Aorta (tissue), 5 donors: ENCODE data around the gene THEMIS. TPM values are rescaled to one million over a fixed set of nuclear protein-coding genes. Genes with fewer than 3 reads are reported as not detected.

Experiments used
- ATAC-seq: fragments of 200-7000 bp; cut with Tn5 transposase; one replicate; pipeline ENCODE4 v1.9.1; 2022; ENCODE audit warnings: moderate library complexity; ENCODE audit not compliant: low FRiP score
- DNase-seq, 2 donors: peaks; one replicate each; pipeline ENCODE4 v3.0.0-alpha.2; 2020
- H3K27ac ChIP-seq, 2 donors: one replicate each; pipeline ENCODE4 v1.5.1; 2013; ENCODE audit warnings: low read length in 2 of 2, mild to moderate bottlenecking in 2 of 2, moderate library complexity in 2 of 2, control low read depth in 1 of 2, inconsistent platforms in 1 of 2, low read depth in 1 of 2
- H3K27me3 ChIP-seq, 2 donors: one replicate each; pipeline ENCODE4 v1.6.1; 2013; ENCODE audit warnings: control low read depth in 1 of 2, low read length in 1 of 2, mild to moderate bottlenecking in 1 of 2, moderate library complexity in 1 of 2; ENCODE audit not compliant: insufficient read depth in 2 of 2, control insufficient read depth in 1 of 2
- H3K36me3 ChIP-seq, 2 donors: one replicate each; pipeline ENCODE4 v1.6.1; 2013; ENCODE audit warnings: control low read depth in 1 of 2, low read length in 1 of 2, mild to moderate bottlenecking in 1 of 2; ENCODE audit not compliant: insufficient read depth in 2 of 2, control insufficient read depth in 1 of 2
- H3K4me1 ChIP-seq, 2 donors: one replicate each; pipeline ENCODE4 v1.6.1; 2013; ENCODE audit warnings: low read length in 2 of 2, control low read depth in 1 of 2, mild to moderate bottlenecking in 1 of 2, moderate library complexity in 1 of 2; ENCODE audit not compliant: insufficient read depth in 2 of 2, control insufficient read depth in 1 of 2
- H3K4me3 ChIP-seq, 2 donors: one replicate each; pipeline ENCODE4 v1.5.1; 2013; ENCODE audit warnings: low read length in 2 of 2, control low read depth in 1 of 2, mild to moderate bottlenecking in 1 of 2
- H3K9me3 ChIP-seq: one replicate; pipeline ENCODE4 v1.6.1; 2013; ENCODE audit warnings: mild to moderate bottlenecking, low read length; ENCODE audit not compliant: control insufficient read depth
- WGBS, 2 donors: extraction: QIAGEN DNeasy Blood & Tissue Kit; methylation state at CpG; one replicate each; pipeline ENCODE4 v1.1.7; 2013; 5-methylcytosine and 5-hydroxymethylcytosine counted together
- intact Hi-C, 2 donors: fragments of 100-400 bp; cut with DNase I; formaldehyde crosslinking; loops; one replicate each; pipeline versions ENCODE4 v1.14.2 to v1.15.0; 2022
- polyA plus RNA-seq, 2 donors: library from polyadenylated mRNA; stranded (reverse); fragments of 200-250 nt; gene quantifications; one replicate each; pipeline ENCODE4 v1.2.3, GENCODE V29; 2013
- total RNA-seq, 2 donors: library from RNA; stranded (reverse); fragmentation: NEBNext Ultra II Directional; extraction: Animal tissue kit (Norgen Biotek cat#: 25700); gene quantifications; one replicate each; pipeline ENCODE4 v1.2.1, GENCODE V29; 2021
- donor health status: healthy with polysubstance abuse.
- donor health status: Bipolar disorder and iron deficiency.
- donor health status: DM: no; HTN: no; CAD: no.
- donor health status: DM: no; HTN: no; CAD: no.
- donor health status: DM: yes; HTN: yes; CAD: no.

THEMIS gene
- total and polyA plus RNA-seq, 4 donors, result 0.63 to 1.7 (median 0.68) TPM; not detected in 1

DNA sequence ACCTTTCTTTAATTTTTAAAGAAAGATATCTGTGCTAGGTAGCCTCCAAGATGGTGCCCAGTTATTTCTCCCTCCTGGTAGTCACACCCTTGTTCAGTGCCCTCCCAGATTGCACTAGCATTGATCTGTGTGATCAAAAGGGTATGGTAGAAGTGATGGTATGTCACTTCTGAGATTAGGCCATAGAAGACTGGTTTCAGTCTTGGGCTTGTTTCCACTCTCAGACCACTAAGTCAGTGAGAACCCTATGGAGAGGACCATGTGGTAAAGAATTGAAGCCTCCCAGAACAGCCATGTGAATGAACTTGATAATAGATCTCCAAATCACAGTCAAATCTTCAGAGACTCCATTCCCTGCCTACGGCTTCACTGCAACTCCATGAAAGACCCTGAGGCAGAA is 57.3 kb downstream of the THEMIS start:
- ATAC-seq (no peak), DNase-seq (no peak)
- Histone ChIP-seq H3K27ac (no peak overlapping the region), H3K4me3 (no peak overlapping the region), H3K4me1 (no peaks in the 10 kb centered on the region), H3K27me3 (no peaks in the 10 kb centered on the region), H3K9me3 (no peaks in the 10 kb centered on the region), H3K36me3 (no peaks in the 10 kb centered on the region)
- WGBS, 2 donors, result 48 to 58% methylated on average over 1 of the region's 1 CpG
- intact Hi-C loops, result no loop called here

DNA sequence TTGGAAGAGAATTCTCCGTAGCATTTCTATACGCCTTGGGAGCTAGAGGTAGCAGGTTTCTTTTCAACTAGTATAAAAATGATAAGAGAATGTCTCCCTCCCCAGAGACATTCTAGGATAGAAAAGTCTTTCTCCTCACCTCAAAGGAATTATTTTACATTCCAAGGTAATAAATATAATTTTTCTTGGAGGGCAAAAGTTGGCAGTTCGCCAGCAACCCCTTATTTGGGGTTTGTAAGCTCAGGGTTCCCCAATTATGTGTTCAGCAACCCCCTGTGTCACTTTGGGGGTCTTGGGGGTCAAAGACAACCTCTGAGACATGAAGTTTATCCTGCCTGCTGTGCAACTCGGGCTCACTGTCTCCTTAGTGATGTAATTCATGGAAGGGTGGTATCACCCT is 58.3 kb downstream of the THEMIS start:
- Histone ChIP-seq H3K27me3 (no peaks in the 10 kb centered on the region), H3K9me3 (no peaks in the 10 kb centered on the region), H3K27ac (no peak overlapping the region), H3K4me1 (no peaks in the 10 kb centered on the region), H3K4me3 (no peak overlapping the region), H3K36me3 (no peaks in the 10 kb centered on the region)
- no peak for ATAC-seq
- 61 to 67% methylated on average over 4 of the region's 4 CpGs for WGBS, 2 donors
- peak in 1 of 2 donors; percentile 30 for DNase-seq
- intact Hi-C loops, result no loop called here

- WGBS, 2 donors, result 8 to 35% methylated on average over 1 of the region's 1 CpG
- DNase-seq (no peak), ATAC-seq (no peak)
- Histone ChIP-seq H3K27me3 (no peaks in the 10 kb centered on the region), H3K4me3 (no peak overlapping the region), H3K9me3 (no peaks in the 10 kb centered on the region), H3K27ac (no peak overlapping the region), H3K36me3 (no peaks in the 10 kb centered on the region), H3K4me1 (no peaks in the 10 kb centered on the region)
- intact Hi-C loops, result no loop called here
These were observed 59.0 kb downstream of the THEMIS start for GRCh38 chr6:127841811-127842210.

- ATAC-seq (no peak), DNase-seq (no peak)
- Histone ChIP-seq H3K4me1 (no peaks in the 10 kb centered on the region), H3K27me3 (no peaks in the 10 kb centered on the region), H3K36me3 (no peaks in the 10 kb centered on the region), H3K9me3 (no peaks in the 10 kb centered on the region), H3K27ac (no peak overlapping the region), H3K4me3 (no peak overlapping the region)
- 92 to 93% methylated on average over 6 to 7 of the region's 7 CpGs for WGBS, 2 donors
- intact Hi-C loops, result no loop called here
These were observed 66.7 kb downstream of the THEMIS start for GRCh38 chr6:127834136-127834535.

GRCh38 chr6:127833336-127833735 is 67.5 kb downstream of the THEMIS start:
- Histone ChIP-seq H3K27me3 (no peaks in the 10 kb centered on the region), H3K9me3 (no peaks in the 10 kb centered on the region), H3K4me1 (no peaks in the 10 kb centered on the region), H3K36me3 (no peaks in the 10 kb centered on the region), H3K4me3 (no peak overlapping the region), H3K27ac (no peak overlapping the region)
- intact Hi-C loops, result no loop called here
- DNase-seq (no peak), ATAC-seq (no peak)

- WGBS, 2 donors, result 0 to 4% methylated on average over 1 of the region's 1 CpG
- Histone ChIP-seq H3K9me3 (no peaks in the 10 kb centered on the region), H3K27ac (no peak overlapping the region), H3K36me3 (no peaks in the 10 kb centered on the region), H3K4me1 (no peaks in the 10 kb centered on the region), H3K27me3 (no peaks in the 10 kb centered on the region), H3K4me3 (no peak overlapping the region)
- intact Hi-C loops, result no loop called here
- DNase-seq (no peak), ATAC-seq (no peak)
These were observed 68.5 kb downstream of the THEMIS start for GRCh38 chr6:127832381-127832780.

GRCh38 chr6:127824061-127824460 is 76.8 kb downstream of the THEMIS start:
- Histone ChIP-seq H3K27ac (no peak overlapping the region), H3K9me3 (no peaks in the 10 kb centered on the region), H3K4me3 (no peak overlapping the region), H3K36me3 (no peaks in the 10 kb centered on the region), H3K4me1 (no peaks in the 10 kb centered on the region), H3K27me3 (no peaks in the 10 kb centered on the region)
- 50 to 67% methylated on average over 3 of the region's 3 CpGs for WGBS, 2 donors
- DNase-seq (no peak), ATAC-seq (no peak)
- intact Hi-C loops, result no loop called here

DNA sequence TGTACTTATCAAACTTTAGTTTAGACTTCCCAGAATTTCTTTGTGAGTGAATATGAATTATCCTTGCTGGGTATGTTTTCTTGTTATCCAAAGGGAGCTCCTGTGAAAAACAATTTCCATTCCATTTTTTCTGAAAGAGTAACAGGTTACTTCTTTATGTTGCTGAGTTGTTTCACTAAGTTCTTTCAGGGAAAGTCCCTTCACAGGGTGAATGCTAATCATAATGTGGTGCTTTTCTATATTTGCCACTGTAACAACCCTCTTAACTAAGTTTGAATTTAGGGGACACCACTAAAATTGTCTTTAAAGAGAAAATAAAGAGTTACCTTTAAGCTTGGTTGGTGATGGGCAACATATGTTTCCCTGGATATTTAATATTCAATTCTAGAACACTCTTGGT is 79.4 kb downstream of the THEMIS start:
- Histone ChIP-seq H3K4me3 (no peak overlapping the region), H3K9me3 (no peaks in the 10 kb centered on the region), H3K27me3 (no peaks in the 10 kb centered on the region), H3K4me1 (no peaks in the 10 kb centered on the region), H3K27ac (no peak overlapping the region), H3K36me3 (no peaks in the 10 kb centered on the region)
- no peak for DNase-seq
- ATAC-seq, result no peak
- intact Hi-C loops, result no loop called here

DNA sequence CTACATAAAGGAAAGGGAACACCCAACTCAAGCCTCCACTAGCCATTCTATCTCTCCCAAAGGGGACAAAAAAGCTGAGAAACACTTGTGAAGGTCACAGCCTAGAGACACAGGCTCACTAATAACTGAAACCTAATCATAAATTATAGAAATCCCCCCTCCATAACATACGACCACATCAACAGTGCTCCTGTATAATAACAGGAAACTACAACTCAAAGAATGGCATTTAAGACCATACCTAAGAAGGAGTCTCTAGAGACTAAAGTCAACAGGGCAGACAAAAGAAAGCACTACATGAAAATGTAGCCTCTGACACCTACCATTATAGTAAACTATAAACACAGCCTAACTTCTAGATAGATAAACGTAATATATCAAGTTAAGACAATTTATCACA is 82.7 kb downstream of the THEMIS start:
- intact Hi-C loops, result no loop called here

More for the DNA sequence above, 82.7 kb downstream of the THEMIS start:
- Histone ChIP-seq H3K36me3 (no peaks in the 10 kb centered on the region), H3K27me3 (no peaks in the 10 kb centered on the region), H3K9me3 (no peaks in the 10 kb centered on the region), H3K4me1 (no peaks in the 10 kb centered on the region), H3K27ac (no peak overlapping the region), H3K4me3 (no peak overlapping the region)
- DNase-seq (no peak), ATAC-seq (no peak)
- 2% methylated on average over 2 of the region's 2 CpGs for WGBS, 2 donors
